Sigmoid colon (tissue), 4 donors: Measurements from ENCODE around the gene B3GAT2.

Source experiments
- EP300 ChIP-seq, 4 donors: sonication (generic); formaldehyde crosslinking; IDR thresholded peaks; one replicate each; pipeline ENCODE4 v1.6.1; 2017; ENCODE audit warnings: antibody characterized with exemption in 4 of 4
- POLR2A ChIP-seq, 2 donors: fragments of 450-650 bp; IDR thresholded peaks; one replicate each; pipeline ENCODE4 v1.6.1; 2016; ENCODE audit warnings: antibody characterized with exemption in 2 of 2, mild to moderate bottlenecking in 2 of 2, moderate library complexity in 2 of 2
- POLR2AphosphoS5 ChIP-seq, 4 donors: sonication (generic); formaldehyde crosslinking; IDR thresholded peaks; one replicate each; pipeline ENCODE4 v1.6.1; 2017; ENCODE audit warnings: antibody characterized with exemption in 4 of 4
- TF ChIP-seq, protein P1 (sequence below), 4 experiments: fragments of 450-650 bp in 3 of 4; fragments of 200-600 bp in 1 of 4; IDR thresholded peaks; one replicate each; pipeline ENCODE4 v1.5.1; 2016 to 2019; ENCODE audit warnings: antibody characterized with exemption in 4 of 4, mild to moderate bottlenecking in 3 of 4, moderate library complexity in 2 of 4

DNA sequence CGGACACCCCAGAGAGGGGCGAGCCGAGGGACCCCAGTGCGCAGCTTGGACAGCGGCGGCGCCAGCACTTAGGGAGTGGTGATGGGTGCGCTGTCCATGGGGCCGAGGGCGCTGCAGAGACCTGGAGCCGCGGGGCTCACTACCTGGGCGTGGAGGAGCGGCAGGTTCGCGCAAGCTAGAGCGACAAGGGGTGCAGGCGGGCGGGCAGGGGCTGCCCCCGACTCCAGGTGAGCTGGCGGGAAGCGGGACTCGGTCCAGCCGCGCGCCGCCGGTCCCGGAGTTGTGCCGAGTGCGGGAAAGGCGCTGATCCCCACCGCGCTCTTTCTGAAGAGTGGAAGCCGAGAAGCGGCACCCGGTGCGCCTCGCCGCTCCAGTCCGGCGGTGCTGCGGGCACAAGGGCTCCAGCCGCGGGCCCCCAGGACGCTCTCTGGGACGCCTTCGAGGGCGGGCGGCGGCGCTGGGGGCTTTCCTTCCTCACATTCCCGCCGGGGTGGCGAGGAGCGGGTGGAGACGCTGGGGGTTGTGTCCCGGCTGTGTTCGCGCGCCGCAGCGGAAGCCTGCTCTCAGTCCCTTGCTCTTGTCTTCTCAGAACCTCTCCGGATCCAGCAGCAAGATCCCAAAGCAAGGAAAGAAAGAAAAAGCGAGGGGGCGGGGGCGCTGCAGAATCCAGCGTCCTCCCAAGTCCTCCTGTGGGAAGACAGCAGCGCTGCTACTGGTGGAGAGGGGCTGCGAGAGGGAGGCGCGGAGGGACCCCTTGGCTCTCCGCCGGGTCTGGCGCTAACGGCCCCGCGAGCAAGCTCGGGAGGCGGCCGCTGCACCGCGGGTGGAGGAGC is at the start of gene B3GAT2:
- TF ChIP-seq POLR2AphosphoS5 (IDR thresholded peaks at IDR 0.05) (no peak), POLR2A (IDR thresholded peaks at IDR 0.05) (no peak), EP300 (IDR thresholded peaks at IDR 0.05) (no peak)
- TF ChIP-seq, protein P1, sequence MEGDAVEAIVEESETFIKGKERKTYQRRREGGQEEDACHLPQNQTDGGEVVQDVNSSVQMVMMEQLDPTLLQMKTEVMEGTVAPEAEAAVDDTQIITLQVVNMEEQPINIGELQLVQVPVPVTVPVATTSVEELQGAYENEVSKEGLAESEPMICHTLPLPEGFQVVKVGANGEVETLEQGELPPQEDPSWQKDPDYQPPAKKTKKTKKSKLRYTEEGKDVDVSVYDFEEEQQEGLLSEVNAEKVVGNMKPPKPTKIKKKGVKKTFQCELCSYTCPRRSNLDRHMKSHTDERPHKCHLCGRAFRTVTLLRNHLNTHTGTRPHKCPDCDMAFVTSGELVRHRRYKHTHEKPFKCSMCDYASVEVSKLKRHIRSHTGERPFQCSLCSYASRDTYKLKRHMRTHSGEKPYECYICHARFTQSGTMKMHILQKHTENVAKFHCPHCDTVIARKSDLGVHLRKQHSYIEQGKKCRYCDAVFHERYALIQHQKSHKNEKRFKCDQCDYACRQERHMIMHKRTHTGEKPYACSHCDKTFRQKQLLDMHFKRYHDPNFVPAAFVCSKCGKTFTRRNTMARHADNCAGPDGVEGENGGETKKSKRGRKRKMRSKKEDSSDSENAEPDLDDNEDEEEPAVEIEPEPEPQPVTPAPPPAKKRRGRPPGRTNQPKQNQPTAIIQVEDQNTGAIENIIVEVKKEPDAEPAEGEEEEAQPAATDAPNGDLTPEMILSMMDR (IDR thresholded peaks at IDR 0.05) = no peak
